GM21390 (cell line): ENCODE data around the gene DHRS13.
"Not testable (repeated sequence)": the region's sequence is repeated elsewhere in the genome, so short reads cannot be mapped to it uniquely, and the experiment has no call there.

Experiments used
- ATAC-seq: cut with Tn5 transposase; IDR thresholded peaks from one replicate; pipeline ENCODE4 v1.9.1; 2021; ENCODE audit not compliant: unreplicated experiment

Gene DHRS13

DNA sequence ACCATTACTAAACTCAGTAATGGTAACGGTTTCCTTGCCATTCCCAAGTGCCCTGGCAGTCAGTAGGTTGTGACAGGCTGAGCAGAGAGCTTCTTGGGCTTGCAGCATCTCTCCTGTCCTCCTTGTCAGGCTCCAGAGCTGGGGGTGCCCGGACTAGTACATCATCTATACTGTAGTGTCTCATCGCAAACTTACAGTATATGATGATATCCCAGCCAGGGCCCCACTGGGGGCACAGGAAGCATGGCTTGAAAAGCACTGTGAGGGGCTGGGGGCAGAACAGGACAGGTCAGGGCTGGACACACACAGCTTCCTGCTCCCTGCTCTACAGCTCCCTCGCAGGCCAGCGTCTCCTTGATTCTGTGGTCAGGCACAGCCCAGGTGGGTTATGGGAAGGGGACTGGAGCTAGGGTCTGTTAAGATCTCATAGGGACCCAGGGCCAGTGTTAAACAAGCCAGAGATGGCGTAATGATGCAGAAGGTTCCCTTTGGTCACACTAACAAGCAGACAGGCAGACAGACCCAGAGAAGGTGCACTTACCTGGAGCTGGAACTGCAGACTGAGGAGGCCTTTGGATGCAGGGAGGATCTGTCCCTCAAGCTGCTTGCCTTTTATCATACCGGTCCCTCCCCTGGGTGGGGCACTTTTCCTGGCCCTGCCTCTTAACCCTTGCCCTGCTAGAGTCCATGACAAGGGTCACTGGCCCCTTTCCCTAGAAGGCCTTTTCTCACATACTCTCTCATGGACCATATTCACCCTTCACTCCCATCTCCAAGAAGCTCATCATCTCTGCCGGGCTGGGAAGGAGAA, 41.3 kb downstream of the DHRS13 start:
- no peak for ATAC-seq

DNA sequence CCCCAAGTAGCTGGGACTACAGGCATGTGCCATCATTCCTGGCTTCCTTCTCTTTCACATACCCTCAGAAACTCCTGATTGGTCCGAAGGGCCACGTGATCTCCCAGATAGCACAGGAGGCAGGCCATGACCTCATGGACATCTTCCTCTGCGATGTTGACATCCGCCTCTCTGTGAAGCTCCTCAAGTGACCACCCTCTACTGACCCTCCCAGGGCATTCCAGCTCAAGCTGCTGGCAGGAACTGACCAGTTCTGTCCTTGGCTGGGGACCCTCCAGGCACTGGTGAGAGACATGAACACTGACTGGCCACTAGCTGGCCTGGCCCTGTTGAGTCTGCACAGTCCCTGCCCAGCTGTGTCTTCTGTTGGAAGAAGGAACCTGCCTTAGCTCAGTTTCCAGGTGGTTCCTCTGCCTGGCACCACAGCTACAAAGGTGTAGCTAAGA, 42.5 kb downstream of the DHRS13 start:
- no peak for ATAC-seq

DNA sequence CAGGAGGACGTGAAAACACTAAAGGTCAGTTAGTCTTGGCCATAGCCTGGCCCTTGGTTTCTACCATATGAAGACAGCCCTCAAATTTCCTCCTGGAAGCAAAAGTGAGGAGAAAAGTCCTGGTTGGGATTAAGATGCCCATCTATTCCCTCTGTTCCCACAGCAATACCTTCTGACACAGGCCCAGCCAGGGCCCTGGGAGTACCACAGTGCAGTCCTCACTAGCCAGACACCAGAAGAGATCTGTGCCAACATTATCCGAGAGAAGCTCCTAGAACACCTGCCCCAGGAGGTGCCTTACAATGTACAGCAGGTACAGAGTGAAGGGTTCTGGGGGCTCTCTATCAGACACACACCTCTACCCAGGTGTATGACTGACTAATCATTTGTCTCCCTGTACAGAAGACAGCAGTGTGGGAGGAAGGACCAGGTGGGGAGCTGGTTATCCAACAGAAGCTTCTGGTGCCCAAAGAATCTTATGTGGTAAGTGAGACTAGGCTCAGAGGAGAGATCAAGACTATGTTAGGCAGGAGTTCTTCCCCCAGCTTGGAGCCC, 44.0 kb downstream of the DHRS13 start:
- ATAC-seq = no peak

DNA sequence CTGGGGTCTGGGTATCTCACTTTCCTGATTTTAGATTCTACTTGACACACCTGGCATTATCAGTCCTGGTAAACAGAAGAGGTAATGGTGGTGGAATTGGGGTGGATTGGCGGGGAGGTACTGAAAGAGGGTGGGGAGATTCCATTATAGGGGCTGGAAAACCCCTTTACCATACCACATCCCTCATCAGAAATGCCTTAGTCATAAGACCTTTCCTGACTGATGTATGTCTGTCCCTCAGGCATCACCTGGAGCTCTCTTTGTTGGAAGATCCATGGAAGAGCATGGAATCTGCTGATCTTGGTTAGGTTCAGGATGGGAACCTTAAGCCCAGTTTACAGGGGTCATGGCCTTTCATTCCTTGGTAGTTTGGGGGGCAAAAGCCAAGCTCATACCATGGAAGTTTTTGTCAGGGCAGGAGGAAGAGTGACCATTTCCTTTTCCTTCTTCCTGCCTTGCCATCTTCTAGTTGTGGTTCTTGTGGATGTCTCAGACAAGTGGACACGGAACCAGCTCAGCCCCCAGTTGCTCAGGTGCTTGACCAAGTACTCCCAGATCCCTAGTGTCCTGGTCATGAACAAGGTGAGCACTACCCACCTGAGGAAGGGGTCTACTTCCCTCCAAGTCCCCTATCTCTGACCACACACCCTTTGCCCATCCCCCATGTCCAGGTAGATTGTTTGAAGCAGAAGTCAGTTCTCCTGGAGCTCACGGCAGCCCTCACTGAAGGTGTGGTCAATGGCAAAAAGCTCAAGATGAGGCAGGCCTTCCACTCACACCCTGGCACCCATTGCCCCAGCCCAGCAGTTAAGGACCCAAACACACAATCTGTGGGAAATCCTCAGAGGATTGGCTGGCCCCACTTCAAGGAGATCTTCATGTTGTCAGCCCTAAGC, 44.7 kb downstream of the DHRS13 start:
- ATAC-seq = no peak

DNA sequence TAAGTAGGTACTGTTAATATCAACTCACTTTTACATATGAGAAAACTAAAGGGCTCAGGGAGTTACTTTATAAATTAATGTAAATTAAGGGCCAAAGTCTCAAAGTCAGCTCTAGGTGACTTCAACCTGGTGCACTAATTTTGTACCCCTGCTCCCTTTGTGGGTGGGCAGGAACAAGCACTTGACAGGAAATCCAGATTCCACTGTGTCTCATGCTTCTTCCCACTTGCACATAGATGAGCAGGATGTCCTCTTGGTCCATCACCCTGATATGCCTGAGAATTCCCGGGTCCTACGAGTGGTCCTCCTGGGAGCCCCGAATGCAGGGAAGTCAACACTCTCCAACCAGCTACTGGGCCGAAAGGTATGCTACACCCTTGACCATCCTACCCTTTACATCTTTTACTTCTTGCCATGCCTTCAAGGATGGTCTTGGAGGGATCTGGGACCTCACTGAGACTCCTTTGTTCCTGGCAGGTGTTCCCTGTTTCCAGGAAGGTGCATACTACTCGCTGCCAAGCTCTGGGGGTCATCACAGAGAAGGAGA, 46.8 kb downstream of the DHRS13 start:
- no peak for ATAC-seq

DNA sequence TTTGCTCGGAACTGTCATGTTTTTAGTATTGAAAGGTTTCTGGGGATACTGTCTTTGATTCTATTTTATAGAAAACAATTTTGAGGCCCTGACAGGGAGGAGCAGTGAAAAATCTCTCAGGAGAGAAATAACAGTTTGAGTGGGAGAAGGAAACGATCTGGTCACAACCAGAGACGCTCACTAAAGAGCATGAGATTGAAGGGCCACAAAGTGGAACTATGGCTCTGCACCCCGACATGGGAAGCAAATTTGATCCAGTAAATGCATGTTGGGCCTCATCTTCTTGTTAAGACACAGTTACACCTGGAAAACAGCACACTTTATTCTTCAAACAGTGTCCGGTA, 47.6 kb downstream of the DHRS13 start:
- ATAC-seq = no peak

DNA sequence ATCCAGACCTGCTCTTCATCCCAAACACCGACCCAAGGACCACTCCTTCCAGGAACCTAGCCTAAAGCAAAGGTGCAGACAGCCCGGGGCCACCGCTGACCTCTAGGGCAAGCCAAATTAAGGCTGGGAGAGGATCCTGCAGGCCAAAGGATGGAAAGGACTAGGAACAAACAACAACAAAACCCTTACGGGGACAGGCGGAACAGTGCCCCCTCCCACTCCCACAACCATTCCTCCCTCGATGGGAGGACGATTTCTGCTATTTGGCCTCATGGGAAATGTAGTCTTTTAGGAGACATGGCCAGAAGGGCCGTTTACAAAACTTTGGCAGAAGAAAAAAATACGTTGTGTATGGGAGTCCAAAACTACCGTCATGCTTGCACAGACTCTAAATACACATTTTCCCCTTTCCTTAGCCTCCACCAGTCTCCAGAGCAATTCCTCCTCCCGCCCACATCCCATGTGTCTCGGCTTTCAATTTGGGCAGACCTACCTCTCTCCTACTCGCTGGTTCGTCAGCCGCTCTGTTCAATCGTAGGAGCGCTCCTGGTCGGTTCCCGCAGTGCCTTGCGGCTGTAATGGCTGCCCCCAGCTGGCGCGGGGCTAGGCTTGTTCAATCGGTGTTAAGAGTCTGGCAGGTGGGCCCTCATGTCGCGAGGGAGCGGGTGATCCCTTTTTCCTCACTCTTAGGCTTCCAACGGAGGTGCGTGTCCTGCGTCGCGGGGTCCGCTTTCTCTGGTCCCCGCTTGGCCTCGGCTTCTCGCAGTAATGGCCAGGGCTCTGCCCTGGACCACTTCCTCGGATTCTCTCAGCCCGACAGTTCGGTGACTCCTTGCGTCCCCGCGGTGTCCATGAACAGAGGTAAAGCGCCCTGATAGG, 48.2 kb downstream of the DHRS13 start, which contains the start of gene ERAL1:
Gene ERAL1 (plus strand): TSS at position 560 of the 879 bp plus-strand sequence. CDS start 19 bp downstream, at position 579.
- ATAC-seq = peak; percentile 95

DNA sequence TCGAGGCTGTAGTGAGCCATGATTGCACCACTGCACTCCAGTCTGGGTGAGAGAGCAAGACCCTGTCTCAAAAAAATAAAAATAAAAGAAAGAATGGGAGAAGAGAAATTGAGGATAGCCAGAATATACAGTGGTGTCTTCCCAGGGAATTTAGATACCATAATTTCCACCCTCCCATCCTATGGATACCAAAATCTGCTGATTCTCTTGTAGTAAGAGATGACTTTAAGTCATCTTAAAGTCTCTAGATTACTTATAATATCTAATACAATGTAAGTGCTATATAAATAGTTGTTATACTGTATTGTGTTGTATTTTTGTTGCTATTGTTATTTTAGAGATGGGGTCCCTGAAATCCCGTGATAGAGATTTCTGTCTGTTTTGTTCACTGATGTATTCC, 49.6 kb downstream of the DHRS13 start:
- ATAC-seq = no peak

DNA sequence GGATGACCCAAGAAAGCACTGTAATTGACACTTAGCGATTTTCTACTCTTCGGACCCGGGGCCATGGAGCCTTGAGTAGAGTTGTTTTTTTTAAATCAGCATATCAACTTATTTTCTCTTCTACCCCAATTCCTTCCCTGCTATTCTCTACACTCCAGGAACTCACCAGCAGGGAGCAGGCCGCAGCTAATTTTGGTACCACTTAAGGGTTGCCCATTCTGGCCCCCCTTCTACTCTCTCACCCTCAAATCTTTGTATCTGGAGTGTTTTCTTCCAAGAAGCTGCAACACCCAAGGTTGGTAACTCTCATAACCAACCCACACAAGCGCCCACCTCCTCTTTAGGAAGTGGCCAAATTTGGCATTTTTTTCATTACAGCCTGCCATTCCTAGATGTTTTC, 53.6 kb downstream of the DHRS13 start:
- no peak for ATAC-seq

DNA sequence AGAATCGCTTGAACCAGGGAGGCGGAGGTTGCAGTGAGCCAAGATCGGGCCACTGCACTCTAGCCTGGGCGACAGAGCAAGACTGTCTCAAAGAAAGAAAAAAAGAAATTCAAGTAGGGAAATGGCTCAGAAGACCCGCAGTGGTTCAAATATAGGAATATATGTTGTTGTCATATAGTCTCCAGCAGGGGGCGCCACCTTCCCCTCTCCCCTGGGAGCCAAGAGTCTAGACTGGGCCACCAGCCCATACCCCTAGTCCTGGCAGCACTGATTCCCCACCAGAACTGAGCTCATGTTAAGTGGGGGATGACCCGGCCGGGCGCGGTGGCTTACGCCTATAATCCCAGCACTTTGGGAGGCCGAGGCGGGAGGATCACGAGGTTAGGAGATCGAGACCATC, 54.2 kb downstream of the DHRS13 start:
- ATAC-seq = not testable (repeated sequence)
